Measurements from ENCODE around the gene PTPRK.

PTPRK gene

GRCh38 chr6:128156321-128157111 is 363.9 kb downstream of the PTPRK start:
- in situ Hi-C loops (cut with MboI; ENCODE audit: low sequenced_read_pairs) = no loop called here

GRCh38 chr6:128155826-128156225 is 364.6 kb downstream of the PTPRK start:
- in situ Hi-C loops (cut with MboI; ENCODE audit: low sequenced_read_pairs) = no loop called here

- in situ Hi-C loops (cut with MboI; ENCODE audit: low sequenced_read_pairs) = no loop called here
Measured at GRCh38 chr6:128152551-128152950, 367.8 kb downstream of the PTPRK start.

GRCh38 chr6:128150376-128150775 is 370.0 kb downstream of the PTPRK start:
- in situ Hi-C loops (cut with MboI; ENCODE audit: low sequenced_read_pairs) = no loop called here

GRCh38 chr6:128149796-128150195 is 370.6 kb downstream of the PTPRK start:
- in situ Hi-C loops (cut with MboI; ENCODE audit: low sequenced_read_pairs) = no loop called here

- in situ Hi-C loops (cut with MboI; ENCODE audit: low sequenced_read_pairs) = no loop called here
Measured at GRCh38 chr6:128144320-128144719, 376.1 kb downstream of the PTPRK start.

- in situ Hi-C loops (cut with MboI; ENCODE audit: low sequenced_read_pairs) = no loop called here
Measured at GRCh38 chr6:128141932-128142331, 378.5 kb downstream of the PTPRK start.

GRCh38 chr6:128139519-128139918 is 380.9 kb downstream of the PTPRK start:
- in situ Hi-C loops (cut with MboI; ENCODE audit: low sequenced_read_pairs) = no loop called here

- in situ Hi-C loops (cut with MboI; ENCODE audit: low sequenced_read_pairs) = no loop called here
Measured at GRCh38 chr6:128138694-128139093, 381.7 kb downstream of the PTPRK start.

- in situ Hi-C loops (cut with MboI; ENCODE audit: low sequenced_read_pairs) = no loop called here
Measured at GRCh38 chr6:128135325-128135724, 385.1 kb downstream of the PTPRK start.

GRCh38 chr6:128131566-128131965 is 388.8 kb downstream of the PTPRK start:
- in situ Hi-C loops (cut with MboI; ENCODE audit: low sequenced_read_pairs) = no loop called here

GRCh38 chr6:128131036-128131435 is 389.4 kb downstream of the PTPRK start:
- in situ Hi-C loops (cut with MboI; ENCODE audit: low sequenced_read_pairs) = no loop called here

GRCh38 chr6:128129679-128130078 is 390.7 kb downstream of the PTPRK start:
- in situ Hi-C loops (cut with MboI; ENCODE audit: low sequenced_read_pairs) = no loop called here

GRCh38 chr6:128127650-128128049 is 392.7 kb downstream of the PTPRK start:
- in situ Hi-C loops (cut with MboI; ENCODE audit: low sequenced_read_pairs) = no loop called here

- in situ Hi-C loops (cut with MboI; ENCODE audit: low sequenced_read_pairs) = no loop called here
Measured at GRCh38 chr6:128124713-128125112, 395.7 kb downstream of the PTPRK start.

GRCh38 chr6:128121610-128122009 is 398.8 kb downstream of the PTPRK start:
- in situ Hi-C loops (cut with MboI; ENCODE audit: low sequenced_read_pairs) = no loop called here

GRCh38 chr6:128121190-128121589 is 399.2 kb downstream of the PTPRK start:
- in situ Hi-C loops (cut with MboI; ENCODE audit: low sequenced_read_pairs) = no loop called here

- in situ Hi-C loops (cut with MboI; ENCODE audit: low sequenced_read_pairs) = no loop called here
Measured at GRCh38 chr6:128118401-128118800, 402.0 kb downstream of the PTPRK start.

GRCh38 chr6:128117916-128118315 is 402.5 kb downstream of the PTPRK start:
- in situ Hi-C loops (cut with MboI; ENCODE audit: low sequenced_read_pairs) = no loop called here

- in situ Hi-C loops (cut with MboI; ENCODE audit: low sequenced_read_pairs) = no loop called here
Measured at GRCh38 chr6:128114164-128114563, 406.2 kb downstream of the PTPRK start.

- in situ Hi-C loops (cut with MboI; ENCODE audit: low sequenced_read_pairs) = no loop called here
Measured at GRCh38 chr6:128112494-128112893, 407.9 kb downstream of the PTPRK start.

- in situ Hi-C loops (cut with MboI; ENCODE audit: low sequenced_read_pairs) = no loop called here
Measured at GRCh38 chr6:128111096-128111495, 409.3 kb downstream of the PTPRK start.

GRCh38 chr6:128107682-128108081 is 412.7 kb downstream of the PTPRK start:
- in situ Hi-C loops (cut with MboI; ENCODE audit: low sequenced_read_pairs) = no loop called here

Data from HL-60/S4 treated with phorbol 12-myristate 13-acetate at 8.2 ng/mL for 4 days and 3 days (cell line).